AG09309 (cell line): Measurements from ENCODE around the gene OR5I1.

ENCODE experiments used
- DNase-seq: peaks from one replicate; pipeline ENCODE4 v3.0.0-alpha.2; 2010; ENCODE audit warnings: low read depth
- H3K4me3 ChIP-seq: 2 replicates; pipeline ENCODE4 v1.5.1; 2011; ENCODE audit warnings: mild to moderate bottlenecking, low read depth, low read length, moderate library complexity; ENCODE audit not compliant: control insufficient read depth
- CTCF ChIP-seq: IDR thresholded peaks from 2 replicates; pipeline ENCODE4 v1.5.1; 2011; ENCODE audit warnings: mild to moderate bottlenecking, low read depth, low read length, inconsistent platforms; ENCODE audit not compliant: insufficient read depth, control insufficient read depth; ENCODE audit errors: missing control alignments

OR5I1 gene

GRCh38 chr11:55936300-55936699 lies at the start of gene OR5I1:
TSS of gene OR5I1 (minus strand) at chr11:55936400. CDS start at chr11:55936400, 0 bp downstream.
- DNase-seq, result no peak
- H3K4me3 ChIP-seq, result no peak within 1 kb of the TSS
- TF ChIP-seq CTCF, result no peak

GRCh38 chr11:55970935-55971334 lies 34.7 kb upstream of the OR5I1 start:
- DNase-seq, result no peak
- TF ChIP-seq CTCF, result no peak
- H3K4me3 ChIP-seq, result no peak overlapping the region

GRCh38 chr11:55969845-55970244 lies 33.6 kb upstream of the OR5I1 start, which contains the start of gene OR10AG1:
TSS of gene OR10AG1 (minus strand) at chr11:55969945. CDS start at chr11:55969907, 38 bp downstream.
- no peak for DNase-seq
- TF ChIP-seq CTCF, result no peak

GRCh38 chr11:55967914-55968313 lies 31.7 kb upstream of the OR5I1 start:
- H3K4me3 ChIP-seq, result no peak overlapping the region
- DNase-seq, result no peak
- TF ChIP-seq CTCF, result no peak

More at GRCh38 chr11:55969845-55970244, 33.6 kb upstream of the OR5I1 start, which contains the start of gene OR10AG1:
- H3K4me3 ChIP-seq, result no peak within 1 kb of the TSS

- DNase-seq, result no peak
- TF ChIP-seq CTCF, result no peak
- H3K4me3 ChIP-seq, result no peak overlapping the region
Observed at GRCh38 chr11:55966391-55966790, 30.2 kb upstream of the OR5I1 start.

GRCh38 chr11:55956521-55956920 lies 20.3 kb upstream of the OR5I1 start:
- no peak for DNase-seq
- no peak for TF ChIP-seq CTCF
- no peak overlapping the region for H3K4me3 ChIP-seq

- no peak overlapping the region for H3K4me3 ChIP-seq
- no peak for DNase-seq
- TF ChIP-seq CTCF, result no peak
Observed at GRCh38 chr11:55949330-55949729, 13.1 kb upstream of the OR5I1 start.
